ENCODE data around the gene EPN2.

GRCh38 chr17:19357761-19358160 is 120.6 kb downstream of the EPN2 start:
- TF ChIP-seq POLR2A (IDR thresholded peaks at IDR 0.05; ENCODE audit: low read depth, low read length), result no peak
- no peak for TF ChIP-seq POLR2AphosphoS5 (IDR thresholded peaks at IDR 0.05; ENCODE audit: low read depth, low read length)
- TF ChIP-seq TAF1 (IDR thresholded peaks at IDR 0.05; ENCODE audit: low read depth, low read length), result no peak
- TF ChIP-seq PAX5 (IDR thresholded peaks at IDR 0.05; ENCODE audit: insufficient read depth, low read length, severe bottlenecking), result no peak
- no peak for TF ChIP-seq POU2F2 (IDR thresholded peaks at IDR 0.05; ENCODE audit: low read depth, low read length)
- no peak for TF ChIP-seq SPI1 (IDR thresholded peaks at IDR 0.05; ENCODE audit: low read depth, low read length)

Data from GM12891 (cell line).